ENCODE data around the gene MARK4.

MARK4 gene

GRCh38 chr19:45275370-45275971 lies 24.4 kb downstream of the MARK4 start:
- DNase-seq: no peak

GRCh38 chr19:45276284-45276687 lies 25.2 kb downstream of the MARK4 start:
- DNase-seq: no peak

- DNase-seq: no peak
Measured at GRCh38 chr19:45278087-45278486, 27.0 kb downstream of the MARK4 start.

- DNase-seq: no peak
Measured at GRCh38 chr19:45279587-45280192, 28.6 kb downstream of the MARK4 start.

- DNase-seq: no peak
Measured at GRCh38 chr19:45280471-45280961, 29.4 kb downstream of the MARK4 start.

- no peak for DNase-seq
Measured at GRCh38 chr19:45283443-45284033, 32.5 kb downstream of the MARK4 start.

GRCh38 chr19:45290381-45290931 lies 39.4 kb downstream of the MARK4 start:
- no peak for DNase-seq

GRCh38 chr19:45291834-45292233 lies 40.8 kb downstream of the MARK4 start:
- no peak for DNase-seq

- DNase-seq: no peak
Measured at GRCh38 chr19:45293682-45294081, 42.6 kb downstream of the MARK4 start.

GRCh38 chr19:45294291-45295029 lies 43.4 kb downstream of the MARK4 start:
- DNase-seq: no peak

GRCh38 chr19:45295873-45296272 lies 44.8 kb downstream of the MARK4 start:
- no peak for DNase-seq

GRCh38 chr19:45296355-45296754 lies 45.3 kb downstream of the MARK4 start:
- no peak for DNase-seq

- DNase-seq: no peak
Measured at GRCh38 chr19:45297674-45298073, 46.6 kb downstream of the MARK4 start.

GRCh38 chr19:45298264-45298663 lies 47.2 kb downstream of the MARK4 start:
- DNase-seq: no peak

- DNase-seq: no peak
Measured at GRCh38 chr19:45299719-45300118, 48.6 kb downstream of the MARK4 start.

- no peak for DNase-seq
Measured at GRCh38 chr19:45302416-45302815, 51.3 kb downstream of the MARK4 start.

- no peak for DNase-seq
Measured at GRCh38 chr19:45303269-45304060, 52.4 kb downstream of the MARK4 start.

- no peak for DNase-seq
Measured at GRCh38 chr19:45304141-45304926, 53.3 kb downstream of the MARK4 start.

- no peak for DNase-seq
Measured at GRCh38 chr19:45305007-45305406, 53.9 kb downstream of the MARK4 start.

GRCh38 chr19:45305421-45305820 lies 54.4 kb downstream of the MARK4 start:
- no peak for DNase-seq

GRCh38 chr19:45306040-45306439 lies 55.0 kb downstream of the MARK4 start:
- DNase-seq: no peak
